Renal cortex interstitium (tissue), 11 donors: Measurements from ENCODE around the gene MKS1. TPM values are rescaled to one million over a fixed set of nuclear protein-coding genes. Genes with fewer than 3 reads are reported as not detected.

Experiments
- DNase-seq, 11 donors: peaks; one replicate each; pipeline ENCODE4 v3.0.0-alpha.2; 2013; ENCODE audit warnings: low read depth in 9 of 11, low spot score in 4 of 11; ENCODE audit errors: extremely low read depth in 1 of 11
- polyA plus RNA-seq, 3 donors: library from polyadenylated mRNA; unstranded; fragments of 120-200 nt; gene quantifications; one replicate each; pipeline ENCODE4 v1.2.1, GENCODE V29; 2013; ENCODE audit not compliant: insufficient read length in 3 of 3

MKS1 gene
- polyA plus RNA-seq, 3 donors = 41.3 to 53.8 (median 43.0) TPM

- no peak for DNase-seq
Measured at GRCh38 chr17:58247511-58248363, 28.7 kb upstream of the MKS1 start.

GRCh38 chr17:58246781-58247180 is 27.7 kb upstream of the MKS1 start:
- no peak for DNase-seq

GRCh38 chr17:58246104-58246740 is 27.2 kb upstream of the MKS1 start:
- DNase-seq = no peak

GRCh38 chr17:58245428-58246103 is 26.5 kb upstream of the MKS1 start:
- no peak for DNase-seq

GRCh38 chr17:58244963-58245362 is 25.9 kb upstream of the MKS1 start:
- DNase-seq = no peak

- no peak for DNase-seq
Measured at GRCh38 chr17:58242171-58242784, 23.2 kb upstream of the MKS1 start.

GRCh38 chr17:58239987-58240386 is 20.9 kb upstream of the MKS1 start:
- no peak for DNase-seq

- DNase-seq = no peak
Measured at GRCh38 chr17:58238147-58238634, 19.1 kb upstream of the MKS1 start, which contains the start of gene LPO. TSS of gene LPO (plus strand) at chr17:58238584. CDS start at chr17:58242980, 4,396 bp downstream.

- DNase-seq = no peak
Measured at GRCh38 chr17:58236394-58236793, 17.3 kb upstream of the MKS1 start.

GRCh38 chr17:58235821-58236220 is 16.8 kb upstream of the MKS1 start:
- no peak for DNase-seq

GRCh38 chr17:58234512-58234911 is 15.5 kb upstream of the MKS1 start:
- DNase-seq = no peak

GRCh38 chr17:58233543-58233942 is 14.5 kb upstream of the MKS1 start:
- no peak for DNase-seq

- no peak for DNase-seq
Measured at GRCh38 chr17:58232707-58233156, 13.7 kb upstream of the MKS1 start.

- DNase-seq = no peak
Measured at GRCh38 chr17:58231641-58232040, 12.6 kb upstream of the MKS1 start.

GRCh38 chr17:58229881-58230280 is 10.8 kb upstream of the MKS1 start:
- no peak for DNase-seq

- no peak for DNase-seq
Measured at GRCh38 chr17:58229384-58229783, 10.3 kb upstream of the MKS1 start.

GRCh38 chr17:58228679-58229078 is 9.6 kb upstream of the MKS1 start:
- DNase-seq = no peak

GRCh38 chr17:58227733-58228132 is 8.7 kb upstream of the MKS1 start:
- DNase-seq = no peak

GRCh38 chr17:58224315-58224714 is 5.3 kb upstream of the MKS1 start:
- no peak for DNase-seq
